Activated naive CD4-positive, alpha-beta T cell treated with Interleukin-2 at 50 U/mL for 16 hours (primary cell): ENCODE measurements around the gene USP24.
"Not testable (repeated sequence)": the region's sequence is repeated elsewhere in the genome, so short reads cannot be mapped to it uniquely, and the experiment has no call there.

ENCODE experiments used
- DNase-seq: peaks from one replicate; pipeline ENCODE4 v3.0.0-alpha.2; 2020

USP24 gene

DNA sequence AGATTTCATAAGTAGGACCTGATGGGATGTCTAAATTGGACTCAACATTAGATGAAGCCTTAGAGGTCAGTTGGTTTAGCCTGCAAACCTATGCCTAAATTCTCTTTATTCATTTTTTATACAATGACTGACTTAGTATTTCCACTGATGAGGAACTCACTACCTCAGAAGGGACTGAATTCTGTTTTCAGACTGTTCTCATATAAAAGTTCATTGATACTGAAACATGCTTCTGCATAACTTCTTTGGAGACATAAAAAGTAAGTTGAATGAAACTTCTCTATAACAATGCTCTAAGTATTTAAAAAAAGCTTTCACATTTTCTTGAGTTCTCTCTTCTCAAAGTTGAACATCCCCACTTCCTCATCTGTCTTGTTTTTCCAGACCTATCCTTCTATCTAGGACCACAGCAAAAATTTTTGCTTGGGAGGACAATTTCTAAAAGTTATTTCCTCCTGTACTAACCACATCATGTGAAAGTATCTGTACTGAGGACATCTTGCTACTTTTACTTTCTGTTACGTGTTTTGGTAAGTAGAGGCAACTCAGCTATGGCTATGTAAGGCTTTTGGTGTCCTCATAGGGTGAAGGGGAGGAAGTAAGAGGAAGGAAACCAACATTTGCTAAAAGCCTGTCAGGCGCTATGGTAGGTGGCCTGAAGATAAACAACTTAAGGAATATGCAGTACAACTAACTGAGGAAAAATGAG, 64.1 kb downstream of the USP24 start:
- no peak for DNase-seq

DNA sequence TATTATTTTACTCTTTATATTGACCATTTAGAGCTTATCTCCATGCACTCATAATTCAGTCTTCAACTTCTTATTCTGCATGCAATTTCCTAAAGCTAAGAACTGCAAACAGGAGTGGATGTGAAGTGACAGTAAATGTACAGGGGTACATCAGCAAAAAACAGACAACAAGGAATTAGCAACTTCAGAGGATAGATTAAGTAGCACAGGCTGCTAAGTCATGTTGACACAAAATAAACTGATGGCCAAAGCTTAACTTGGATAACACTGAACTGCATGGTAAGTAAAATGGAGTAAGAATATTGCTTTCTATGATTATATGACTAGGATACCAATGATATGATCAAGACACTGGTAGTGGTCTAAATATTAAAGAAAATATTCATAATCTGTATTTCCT, 66.5 kb downstream of the USP24 start:
- DNase-seq = no peak

DNA sequence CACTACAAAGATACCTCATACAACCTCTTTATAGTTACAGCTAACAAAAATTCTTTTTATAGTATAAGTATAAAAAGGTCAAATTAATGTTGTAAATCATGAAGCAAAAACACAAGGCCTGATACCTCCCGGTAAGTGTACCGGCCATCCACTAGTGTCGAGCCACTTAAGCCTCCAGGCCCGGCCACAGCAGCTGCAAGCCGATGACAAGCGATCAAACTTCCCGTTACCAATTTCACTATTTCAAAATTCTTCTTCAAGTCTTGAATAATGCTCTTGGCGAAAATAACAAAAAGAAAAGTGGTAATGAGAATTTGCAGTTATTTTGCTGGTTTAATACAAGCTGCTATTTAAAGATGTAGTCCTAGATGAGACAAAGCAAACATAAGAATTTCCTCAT, 67.6 kb downstream of the USP24 start:
- DNase-seq = no peak

DNA sequence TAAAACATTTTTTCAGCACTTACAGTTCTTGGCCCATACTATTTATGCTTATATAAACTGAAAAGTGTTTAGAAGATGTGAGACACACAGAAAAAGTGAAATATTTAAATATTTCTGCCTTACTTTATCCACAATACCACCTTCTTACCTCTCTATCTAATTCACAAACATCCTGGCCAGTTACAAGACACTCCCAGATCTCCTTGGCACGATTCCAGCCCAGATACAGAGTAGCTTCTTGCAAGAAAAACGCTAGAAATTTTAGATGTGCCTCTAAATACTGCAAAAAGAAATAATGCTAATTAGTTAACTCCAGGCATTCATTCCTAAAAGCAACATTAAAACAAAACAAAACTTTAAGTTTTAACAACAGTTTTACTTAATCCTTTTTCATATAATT, 68.4 kb downstream of the USP24 start:
- DNase-seq = no peak

DNA sequence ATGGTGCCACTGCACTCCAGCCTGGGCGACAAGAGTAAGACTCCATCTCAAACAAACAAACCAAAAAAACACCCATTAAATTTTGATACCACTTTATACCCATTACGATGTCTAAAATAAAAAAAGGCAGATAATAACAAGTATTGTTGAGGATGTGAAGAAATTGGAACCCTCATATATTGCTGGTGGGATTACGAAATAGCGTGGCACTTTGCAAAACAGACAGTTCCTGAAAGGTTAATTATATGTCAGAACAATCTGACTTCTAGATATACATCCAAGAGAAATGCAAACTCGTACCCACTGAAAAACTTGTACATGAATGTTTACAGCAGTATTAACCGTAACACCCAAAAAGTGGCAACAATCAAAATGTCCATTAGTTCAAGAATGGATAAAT, 70.3 kb downstream of the USP24 start:
- DNase-seq = no peak

DNA sequence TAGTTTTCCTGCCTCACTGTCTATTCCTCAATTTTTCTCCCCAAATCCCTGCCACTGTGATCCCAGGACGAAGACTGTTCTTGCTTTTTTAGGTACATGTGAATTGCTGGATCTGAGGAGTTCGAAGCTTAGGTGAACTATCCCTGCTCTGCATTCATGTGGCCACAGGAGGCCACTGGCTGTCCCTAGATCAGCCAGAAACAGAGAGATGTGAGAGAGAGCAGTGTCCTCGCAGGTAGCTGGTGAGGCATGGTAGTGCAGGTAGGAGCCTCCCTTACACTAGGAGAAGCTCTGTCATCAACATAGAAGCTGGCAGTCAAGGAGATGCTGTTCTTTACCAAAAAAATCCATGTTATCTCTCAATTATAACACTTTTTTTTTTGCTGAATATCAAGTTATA, 71.5 kb downstream of the USP24 start:
- no peak for DNase-seq

DNA sequence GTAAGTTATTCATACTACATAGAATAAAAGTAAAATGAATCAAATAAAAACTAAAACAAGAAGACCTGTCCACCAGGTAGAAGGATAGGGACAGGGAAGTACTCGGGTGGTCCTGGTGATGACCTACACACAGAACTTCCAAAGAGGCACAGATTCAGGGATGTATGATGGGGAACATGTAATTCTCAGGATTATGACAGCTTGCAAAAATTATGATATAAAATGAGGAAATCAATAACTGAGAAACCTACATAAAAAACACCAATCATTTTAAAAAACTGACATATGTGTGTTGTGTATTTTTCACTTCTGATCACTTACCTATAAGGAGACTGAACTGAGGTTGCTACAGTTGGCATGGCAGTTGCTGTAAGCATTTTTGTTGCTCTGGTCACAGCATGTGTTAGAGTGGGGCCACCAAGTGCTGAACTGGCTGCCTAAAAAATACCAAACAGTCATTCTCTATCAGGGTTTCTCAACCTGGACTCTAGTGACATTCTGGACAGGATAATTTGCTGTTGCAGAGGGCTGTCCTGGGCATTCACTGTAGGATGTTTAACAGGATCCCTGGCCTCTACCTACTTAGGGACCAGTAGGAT, 73.8 kb downstream of the USP24 start:
- no peak for DNase-seq

DNA sequence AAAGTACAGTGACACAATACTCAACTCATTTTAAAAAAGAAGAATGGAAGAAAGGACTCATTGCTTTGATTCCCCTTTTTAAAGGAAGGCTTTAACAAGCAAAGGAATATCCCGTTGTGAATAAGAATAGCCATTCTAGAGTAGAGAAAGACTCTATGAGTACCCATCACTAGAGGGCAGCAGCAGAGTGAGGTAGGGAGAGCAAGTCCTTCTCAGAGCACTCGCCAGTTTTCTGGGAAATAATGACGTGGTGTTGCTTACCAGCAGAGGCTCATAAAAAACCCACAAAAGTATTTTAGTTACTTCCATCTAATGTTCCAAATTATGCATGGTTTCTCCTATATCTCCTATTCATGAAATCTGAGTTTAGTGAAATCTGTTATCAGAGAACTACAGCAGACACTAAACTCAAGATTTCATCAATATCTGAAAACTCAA, 74.6 kb downstream of the USP24 start:
- DNase-seq = peak; percentile 66

DNA sequence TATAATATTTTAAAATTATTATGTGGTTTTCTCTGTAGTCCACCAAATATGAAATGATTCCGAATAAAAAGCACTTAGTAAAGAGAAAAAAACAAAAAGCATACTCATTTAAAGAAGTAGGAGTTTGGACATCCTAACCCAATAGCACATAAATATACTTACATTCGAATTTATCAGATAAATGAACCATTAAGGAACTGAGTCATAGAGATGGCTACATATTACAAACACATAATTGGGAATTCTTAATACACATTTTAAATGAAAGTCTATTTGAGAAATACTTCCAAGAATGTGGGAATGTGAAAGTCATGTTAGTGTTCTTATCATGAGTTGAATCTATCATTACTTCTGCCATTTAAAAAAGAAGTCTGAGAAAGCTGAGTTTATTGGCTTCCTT, 75.0 kb downstream of the USP24 start:
- DNase-seq = no peak

DNA sequence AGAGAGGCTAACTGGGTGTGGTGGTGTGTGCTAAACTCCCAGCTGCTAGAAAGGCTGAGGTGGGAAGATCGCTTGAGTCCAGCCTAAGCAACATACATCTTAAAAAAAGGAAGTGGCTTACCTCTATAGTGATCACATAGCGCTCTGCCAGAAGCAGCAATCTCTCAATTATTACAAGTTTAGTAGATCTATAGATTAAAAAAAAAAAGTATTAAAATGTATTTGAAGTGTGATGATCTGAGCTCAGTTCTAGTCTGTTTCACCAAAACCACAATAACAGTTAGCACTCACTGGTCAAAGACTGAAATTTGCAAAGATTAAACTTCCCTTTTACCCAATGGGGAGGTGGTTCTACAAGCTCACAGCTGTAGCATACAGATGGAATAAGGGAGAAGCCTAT, 76.3 kb downstream of the USP24 start:
- no peak for DNase-seq

DNA sequence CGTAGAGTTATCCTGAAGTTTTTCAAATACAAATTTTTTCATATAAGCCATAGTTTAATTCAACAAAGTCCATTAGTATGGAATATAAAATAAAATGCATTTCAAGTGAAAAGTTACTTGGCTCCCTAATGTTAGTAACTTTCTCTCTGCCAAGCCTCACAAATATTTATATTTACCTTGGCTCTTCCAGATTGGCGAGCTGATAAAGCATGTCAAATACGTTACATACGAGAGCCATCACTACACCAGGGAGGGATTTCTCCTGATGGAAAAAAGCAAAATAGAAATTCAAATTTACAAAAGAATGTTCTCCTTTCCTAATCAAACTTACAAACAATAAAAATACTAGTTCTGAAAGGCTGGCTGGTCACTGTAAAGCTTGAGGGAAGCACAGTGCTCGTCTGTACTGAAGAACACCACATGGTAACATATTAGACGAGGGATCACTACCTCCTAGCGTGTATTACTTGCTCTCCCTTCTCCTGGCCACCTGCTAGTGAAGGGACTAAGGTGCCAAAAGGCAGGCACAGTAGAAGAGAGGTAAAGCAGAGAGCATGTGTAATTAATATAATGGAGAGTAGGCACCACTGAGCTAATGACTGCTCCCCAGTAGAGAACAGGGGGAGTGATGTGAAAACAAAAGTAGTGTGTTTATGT, 80.9 kb downstream of the USP24 start:
- no peak for DNase-seq

DNA sequence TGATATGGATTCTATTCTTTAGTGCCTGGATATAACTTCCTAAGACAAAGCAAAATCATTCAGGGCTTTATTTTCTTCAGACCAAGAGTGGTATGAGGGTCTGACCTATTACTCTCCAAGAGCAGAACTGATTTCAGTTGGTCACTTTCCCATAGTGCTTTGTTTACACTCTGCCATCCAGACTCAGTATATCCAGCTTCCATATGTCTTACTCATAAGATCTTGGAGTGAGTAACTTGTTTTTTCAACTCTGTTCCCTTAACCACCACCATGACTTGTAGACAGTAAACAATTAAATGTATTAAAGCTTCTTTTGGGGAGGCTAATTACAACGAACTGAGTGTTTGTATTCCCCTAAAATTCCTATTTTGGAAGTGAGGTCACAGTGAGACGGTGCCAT, 83.4 kb downstream of the USP24 start:
- DNase-seq = no peak

DNA sequence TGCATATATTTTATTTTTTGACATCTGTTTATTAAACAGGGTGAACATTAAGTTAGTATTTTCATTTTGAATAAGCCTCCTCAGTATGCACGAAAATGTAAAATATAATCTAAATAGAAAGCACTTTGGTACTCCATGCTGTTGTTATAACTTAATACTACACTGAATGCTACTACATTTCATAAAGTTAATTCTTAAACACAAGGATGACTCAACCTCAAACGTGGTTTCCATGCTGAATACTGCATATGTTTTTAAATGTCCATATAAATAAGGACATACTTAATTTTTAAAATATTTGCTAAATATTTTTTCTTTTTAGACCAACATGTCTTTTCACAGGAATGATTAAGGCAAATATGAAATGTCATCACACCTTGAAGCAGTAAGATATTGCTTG, 83.9 kb downstream of the USP24 start:
- no peak for DNase-seq

DNA sequence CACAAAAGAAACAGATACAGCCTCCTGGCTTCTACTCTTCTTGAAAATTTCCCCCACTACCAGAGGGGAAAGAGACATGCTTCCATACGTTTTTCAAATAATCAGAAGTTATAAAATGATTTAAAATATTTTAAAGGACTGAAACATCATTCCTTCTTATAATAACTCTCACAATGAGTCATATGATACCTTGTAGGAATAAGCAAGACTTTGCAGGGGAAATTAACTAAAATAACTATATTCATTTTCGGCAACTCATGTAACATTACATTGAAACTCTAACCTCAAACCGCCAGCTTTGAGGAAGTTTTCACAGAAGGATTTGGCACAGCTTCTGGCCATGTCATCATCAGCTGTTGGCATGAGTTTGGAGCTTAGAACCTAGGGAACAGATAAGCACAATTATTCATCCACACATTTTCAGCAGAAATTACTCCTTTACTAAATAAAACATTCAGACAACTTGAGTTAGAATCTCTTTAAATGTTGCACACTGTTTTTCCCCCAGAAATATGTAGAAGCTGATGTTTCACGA, 85.9 kb downstream of the USP24 start:
- DNase-seq = no peak

DNA sequence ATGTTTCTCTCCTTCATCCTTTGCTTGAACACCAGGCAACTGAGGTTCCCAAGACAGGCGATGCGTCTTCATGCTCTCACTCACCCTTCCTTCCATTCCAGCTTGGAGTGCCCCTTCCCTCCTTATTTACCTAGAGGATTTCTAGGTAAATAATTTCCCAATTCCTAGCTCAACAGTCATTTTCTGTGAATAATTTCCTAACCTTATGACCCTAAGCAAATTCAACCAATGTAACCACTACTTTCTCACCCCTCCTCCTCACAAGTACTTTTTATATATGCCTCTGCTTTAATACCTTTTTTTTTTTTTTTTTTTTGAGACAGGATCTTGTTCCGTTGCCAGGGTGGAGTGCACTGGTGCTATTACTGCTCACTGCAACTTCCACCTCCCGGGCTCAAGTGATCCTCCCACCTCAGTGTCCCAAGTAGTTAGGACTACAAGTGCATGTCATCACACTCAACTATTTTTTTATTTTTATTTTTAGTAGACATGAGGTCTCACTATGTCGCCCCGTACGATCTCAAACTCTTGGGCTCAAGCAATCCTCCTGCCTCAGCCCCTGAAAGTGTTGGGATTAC, 86.7 kb downstream of the USP24 start:
- no peak for DNase-seq

DNA sequence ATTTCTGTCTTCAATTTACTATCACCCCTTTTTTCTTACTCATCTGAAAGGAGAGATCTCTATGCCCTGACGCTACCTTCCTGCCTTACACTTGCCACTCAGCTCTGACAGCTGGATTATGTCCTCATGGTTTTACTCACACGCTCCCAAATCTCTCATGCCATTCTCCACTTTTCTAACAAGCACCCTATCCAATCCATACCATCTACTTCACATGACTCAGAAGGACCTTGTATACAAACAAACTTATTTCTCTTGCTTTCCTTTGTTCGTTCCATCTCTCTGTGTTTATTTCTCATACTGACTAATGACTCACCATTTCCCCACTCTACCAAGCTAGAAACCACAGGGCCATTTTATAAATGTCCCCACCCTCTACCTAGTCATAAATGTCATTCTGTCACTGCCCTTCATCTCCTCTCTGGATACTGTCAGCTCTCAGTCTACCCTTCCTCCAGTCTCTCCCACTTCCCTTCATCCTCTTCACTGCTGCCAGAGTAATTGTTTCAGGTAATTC, 87.3 kb downstream of the USP24 start:
- DNase-seq = no peak

DNA sequence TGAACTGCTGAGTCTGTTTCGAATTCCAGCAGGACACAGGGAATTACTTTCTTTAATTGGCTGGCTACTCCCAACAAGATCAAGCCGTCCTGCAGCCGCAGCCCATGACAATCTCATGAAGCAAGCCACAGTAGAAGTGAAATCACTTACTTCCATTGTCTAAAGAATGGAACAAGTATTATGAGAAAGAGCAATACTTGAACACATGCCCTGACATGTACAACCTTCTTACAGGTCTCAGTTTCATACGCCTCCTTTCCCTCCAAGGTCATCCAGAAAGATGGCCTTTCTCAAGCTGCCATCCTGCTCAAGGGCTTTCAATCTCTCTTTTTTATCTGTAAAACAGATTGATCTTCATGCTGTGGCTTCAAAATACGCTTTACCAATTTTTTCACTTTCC, 90.7 kb downstream of the USP24 start:
- no peak for DNase-seq

DNA sequence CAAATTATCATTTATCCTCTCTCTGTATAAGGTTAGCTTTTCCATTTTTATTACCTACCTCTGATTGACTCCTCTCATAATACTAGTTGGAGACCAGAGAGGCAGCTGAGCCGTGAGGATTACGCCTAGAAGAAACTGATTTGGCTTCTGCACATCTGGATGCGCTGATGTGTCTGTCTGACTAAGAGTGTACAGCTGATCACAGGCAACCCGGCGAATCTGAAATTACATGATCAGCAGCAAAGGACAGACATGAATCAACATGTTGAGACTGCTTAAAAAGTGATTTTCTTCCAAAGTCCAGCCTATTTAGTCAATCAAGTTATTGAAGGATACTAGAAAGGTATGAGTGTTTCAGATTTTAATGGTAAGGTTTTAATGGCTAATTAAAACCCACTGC, 94.6 kb downstream of the USP24 start:
- DNase-seq = no peak

DNA sequence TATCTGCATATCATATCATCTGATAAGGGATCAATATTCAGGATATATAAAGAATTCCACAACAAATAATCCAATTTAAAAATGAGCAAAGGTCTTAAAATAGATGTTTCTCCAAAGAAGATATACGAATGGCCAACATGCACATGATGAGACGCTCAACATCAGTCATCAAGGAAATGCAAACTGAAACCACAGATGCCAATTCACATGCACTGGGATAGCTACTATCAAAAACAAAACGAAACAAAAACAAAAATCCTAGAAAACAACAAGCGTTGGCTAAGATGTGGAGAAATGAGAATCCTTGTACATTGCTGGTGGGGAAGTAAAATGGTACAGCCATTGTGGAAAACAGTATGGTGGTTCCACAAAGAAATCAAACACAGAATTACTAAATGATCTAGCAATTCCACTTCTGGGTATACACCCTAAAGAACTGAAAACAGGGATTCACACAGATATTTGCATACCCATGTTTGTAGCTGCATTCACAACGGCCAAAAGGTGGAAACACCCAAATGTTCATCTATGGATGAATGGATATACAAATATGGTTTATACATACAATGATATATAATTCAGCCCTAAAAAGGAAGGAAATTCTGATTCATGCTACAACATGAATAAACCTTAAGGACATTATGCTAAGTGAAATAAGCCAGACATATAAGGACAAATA, 96.4 kb downstream of the USP24 start:
- no peak for DNase-seq

DNA sequence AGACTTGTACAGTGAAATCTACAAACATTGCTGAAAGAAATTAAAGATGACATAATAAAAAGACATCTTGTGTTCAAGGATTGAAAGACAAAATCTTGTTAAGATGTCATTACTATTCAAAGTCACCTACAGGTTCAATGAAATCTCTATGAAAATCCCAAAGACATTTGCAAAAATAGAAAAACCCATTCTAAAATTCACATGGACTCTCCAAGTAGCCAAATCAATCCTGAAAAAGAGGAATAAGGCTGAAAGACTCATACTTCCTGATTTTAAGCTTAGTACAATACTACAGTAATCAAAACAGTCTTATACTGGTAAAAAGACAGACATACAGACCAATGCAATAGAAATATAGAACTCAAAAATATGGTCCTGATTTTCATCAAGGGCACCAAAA, 97.2 kb downstream of the USP24 start:
- no peak for DNase-seq

DNA sequence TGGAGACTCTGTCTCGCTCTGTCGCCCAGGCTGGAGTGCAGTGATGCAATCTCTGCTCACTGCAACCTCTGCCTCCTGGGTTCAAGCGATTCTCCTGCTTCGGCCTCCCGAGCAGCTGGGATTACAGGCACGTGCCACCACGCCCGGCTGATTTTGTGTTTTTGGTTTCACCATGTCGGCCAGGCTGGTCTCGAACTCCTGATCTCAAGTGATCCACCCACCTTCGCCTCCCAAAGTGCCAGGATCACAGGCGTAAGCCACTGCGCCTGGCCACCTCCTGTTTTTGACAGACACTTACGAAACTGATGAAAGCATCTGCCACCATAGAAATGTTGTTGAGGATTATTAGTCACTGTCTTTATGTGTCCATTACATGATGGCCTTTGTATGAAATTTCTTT, 106.2 kb downstream of the USP24 start:
- not testable (repeated sequence) for DNase-seq

DNA sequence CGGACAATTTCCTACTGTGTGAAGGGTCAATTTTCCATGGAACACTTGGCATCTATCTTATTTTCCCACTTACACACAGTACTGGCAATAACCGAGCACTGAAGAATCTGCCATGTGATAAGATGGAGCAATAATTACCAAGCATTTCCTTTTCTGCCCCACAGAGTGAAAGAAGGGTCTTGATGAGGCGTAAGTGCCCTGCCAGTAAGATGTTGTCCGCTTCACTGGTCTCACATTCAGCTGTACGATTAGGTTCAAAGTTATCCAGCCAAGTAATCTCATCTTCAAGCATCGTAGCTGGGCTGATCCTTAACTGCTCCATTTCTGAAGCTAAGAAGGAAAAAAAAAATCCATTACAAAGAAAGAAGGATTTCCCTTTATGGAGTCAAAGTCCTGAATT, 108.1 kb downstream of the USP24 start:
- no peak for DNase-seq

DNA sequence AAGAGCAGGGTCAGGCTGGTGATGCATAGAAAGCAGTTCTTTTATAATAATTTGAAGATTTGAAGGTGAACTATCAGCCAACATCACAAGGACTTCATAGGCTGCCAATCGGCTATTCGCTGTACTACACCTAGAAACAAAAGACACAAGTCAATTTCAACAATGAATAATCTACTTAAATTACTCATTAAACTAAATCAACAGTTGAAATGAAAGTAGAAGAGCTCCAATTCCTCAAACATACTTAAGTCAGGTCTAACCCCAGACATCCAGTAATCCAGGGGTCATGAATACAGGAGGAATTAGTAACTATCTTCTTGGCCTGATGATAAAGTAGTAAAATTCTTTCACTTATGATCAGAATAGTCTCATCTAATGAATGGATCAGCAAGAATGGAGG, 111.3 kb downstream of the USP24 start:
- DNase-seq = no peak
